Activated B cell treated with CpG ODN at 0.5 μM for 24 hours (primary cell): Measurements from ENCODE around the gene TUB. TPM values are rescaled to one million over a fixed set of nuclear protein-coding genes. Genes with fewer than 3 reads are reported as not detected.

ENCODE experiments used
- ATAC-seq: fragments of 200-7000 bp; cut with Tn5 transposase; one replicate; pipeline ENCODE4 v1.10.0; 2021; ENCODE audit warnings: low read depth, mild to moderate bottlenecking, moderate library complexity
- CTCF ChIA-PET: fragments of 350-600 bp; sonication (Branson Sonifier 250); formaldehyde crosslinking; loops from one replicate; lab custom pipeline; 2021; ENCODE audit warnings: antibody characterized with exemption; lab: Charles Lee
- POLR2A ChIA-PET: fragments of 350-600 bp; sonication (Branson Sonifier 250); formaldehyde crosslinking; loops from one replicate; lab custom pipeline; 2021; ENCODE audit warnings: antibody characterized with exemption; lab: Charles Lee
- DNase-seq: peaks from one replicate; pipeline ENCODE4 v3.0.0; 2022
- H3K27ac Mint-ChIP-seq: one replicate; pipeline ENCODE4 v1.8.0; 2020; ENCODE audit warnings: mixed read lengths
- H3K27me3 Mint-ChIP-seq: one replicate; pipeline ENCODE4 v1.8.0; 2021; ENCODE audit warnings: mixed read lengths
- H3K36me3 Mint-ChIP-seq: one replicate; pipeline ENCODE4 v1.8.0; 2021; ENCODE audit warnings: low read depth, mixed read lengths
- H3K4me1 Mint-ChIP-seq: one replicate; pipeline ENCODE4 v1.8.0; 2021; ENCODE audit warnings: mixed read lengths
- H3K4me3 Mint-ChIP-seq: one replicate; pipeline ENCODE4 v1.8.0; 2020; ENCODE audit warnings: mild to moderate bottlenecking, mixed read lengths
- H3K9me3 Mint-ChIP-seq: one replicate; pipeline ENCODE4 v1.8.0; 2020; ENCODE audit warnings: mixed read lengths
- intact Hi-C: fragments of 100-400 bp; cut with micrococcal nuclease; formaldehyde crosslinking; loops from one replicate; pipeline ENCODE4 v1.15.1; 2024
- total RNA-seq: library from RNA; stranded (reverse); gene quantifications from 2 replicates; pipeline ENCODE4 v1.2.3, GENCODE V29; 2022
- TF ChIP-seq, protein P1 (sequence below): fragments of 200-600 bp; IDR thresholded peaks from one replicate; pipeline ENCODE4 v1.8.0; 2022; ENCODE audit warnings: antibody characterized with exemption, mild to moderate bottlenecking

The TUB gene
- total RNA-seq, 1 donor from 2014 or later = not detected

DNA sequence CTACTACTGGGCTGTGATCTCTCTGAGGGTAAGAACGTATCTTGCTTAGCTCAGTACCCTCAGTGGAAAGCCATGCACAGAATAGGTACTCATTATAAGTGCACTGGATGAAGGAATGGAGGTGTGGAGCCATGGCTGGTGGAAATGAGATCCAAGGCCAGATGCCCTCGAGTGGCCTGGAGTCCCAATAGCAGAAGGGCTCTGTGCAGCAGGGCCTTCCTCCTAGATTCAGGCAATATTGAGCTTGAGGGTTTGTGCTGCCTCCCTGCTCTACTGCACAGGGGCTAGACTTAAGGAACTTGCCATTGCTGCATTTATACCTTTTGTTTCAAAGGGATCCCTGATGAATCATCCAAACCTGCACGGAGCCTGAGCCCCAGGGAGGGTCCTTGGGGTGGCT, 33.6 kb upstream of the TUB start:
- Mint-ChIP-seq H3K27me3 (peaks cover 18% of the 10 kb centered on the region), H3K4me1 (no peaks in the 10 kb centered on the region), H3K36me3 (no peaks in the 10 kb centered on the region), H3K4me3 (no peak overlapping the region), H3K27ac (no peak overlapping the region), H3K9me3 (no peaks in the 10 kb centered on the region)
- intact Hi-C loops = no loop called here
- TF ChIP-seq, protein P1, sequence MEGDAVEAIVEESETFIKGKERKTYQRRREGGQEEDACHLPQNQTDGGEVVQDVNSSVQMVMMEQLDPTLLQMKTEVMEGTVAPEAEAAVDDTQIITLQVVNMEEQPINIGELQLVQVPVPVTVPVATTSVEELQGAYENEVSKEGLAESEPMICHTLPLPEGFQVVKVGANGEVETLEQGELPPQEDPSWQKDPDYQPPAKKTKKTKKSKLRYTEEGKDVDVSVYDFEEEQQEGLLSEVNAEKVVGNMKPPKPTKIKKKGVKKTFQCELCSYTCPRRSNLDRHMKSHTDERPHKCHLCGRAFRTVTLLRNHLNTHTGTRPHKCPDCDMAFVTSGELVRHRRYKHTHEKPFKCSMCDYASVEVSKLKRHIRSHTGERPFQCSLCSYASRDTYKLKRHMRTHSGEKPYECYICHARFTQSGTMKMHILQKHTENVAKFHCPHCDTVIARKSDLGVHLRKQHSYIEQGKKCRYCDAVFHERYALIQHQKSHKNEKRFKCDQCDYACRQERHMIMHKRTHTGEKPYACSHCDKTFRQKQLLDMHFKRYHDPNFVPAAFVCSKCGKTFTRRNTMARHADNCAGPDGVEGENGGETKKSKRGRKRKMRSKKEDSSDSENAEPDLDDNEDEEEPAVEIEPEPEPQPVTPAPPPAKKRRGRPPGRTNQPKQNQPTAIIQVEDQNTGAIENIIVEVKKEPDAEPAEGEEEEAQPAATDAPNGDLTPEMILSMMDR = no peak
- ATAC-seq = no peak
- no peak for DNase-seq
- CTCF ChIA-PET = interaction anchor here (2.2 kb wide), 1 partner anchor 14 kb away, joined by 7 read pairs; no protein-coding TSS in a partner anchor
- POLR2A ChIA-PET = no interaction called here

DNA sequence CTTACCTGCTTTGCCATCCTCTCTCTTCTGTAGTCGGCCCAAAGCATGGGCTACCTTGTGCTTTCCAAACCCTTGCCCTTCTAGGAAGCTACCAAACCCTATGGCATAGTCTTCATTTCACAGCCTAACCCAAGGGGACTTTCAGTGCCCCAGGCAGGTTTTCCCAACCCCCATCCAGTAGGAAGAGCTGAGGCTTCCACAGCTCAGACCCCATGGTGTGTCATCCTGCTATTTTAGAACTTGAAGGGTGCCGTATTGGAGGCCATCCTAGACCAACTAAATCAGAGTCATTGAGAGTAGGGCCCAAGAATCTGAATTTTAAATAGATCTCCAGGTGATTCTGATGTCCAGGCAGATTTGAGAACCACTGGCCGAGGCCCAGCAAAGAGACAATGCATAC, 31.9 kb upstream of the TUB start:
- POLR2A ChIA-PET = no interaction called here

DNA sequence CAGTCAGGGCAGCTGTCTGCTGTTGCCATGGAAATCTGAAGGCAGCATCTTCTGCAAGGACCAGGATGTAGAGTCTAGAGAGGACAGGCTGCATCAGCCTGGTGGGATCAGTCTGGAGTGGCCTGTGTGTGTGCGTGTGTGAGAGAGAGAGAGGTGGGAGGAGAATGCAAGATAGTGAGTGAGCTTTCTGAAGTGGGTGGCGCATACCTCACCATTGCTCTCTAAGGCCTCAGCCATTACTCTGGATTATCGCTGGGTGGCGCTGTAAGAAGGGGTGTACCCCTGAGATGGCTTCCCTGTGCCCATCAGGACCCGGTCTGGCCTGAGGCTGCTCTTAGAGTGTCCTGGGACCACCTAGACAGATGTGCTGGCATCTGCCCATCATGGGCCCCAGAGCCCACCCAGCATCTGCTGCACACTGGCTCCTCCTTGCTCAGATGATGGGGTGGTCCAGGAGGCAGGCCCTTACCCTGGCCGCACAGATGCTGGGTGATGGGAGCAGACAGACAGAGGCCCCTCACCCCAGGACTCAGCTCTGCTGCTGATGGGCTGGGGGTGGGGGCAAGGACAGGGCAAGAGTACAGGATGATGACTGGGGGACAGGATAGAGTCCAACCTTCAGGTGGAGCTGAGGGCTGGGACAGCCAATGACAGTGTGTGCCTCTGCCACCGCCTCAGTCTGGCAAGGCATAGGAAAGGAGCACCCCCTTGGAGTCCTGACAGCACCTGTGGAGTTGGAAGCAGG, 25.7 kb upstream of the TUB start:
- CTCF ChIA-PET = no interaction called here
- POLR2A ChIA-PET = no interaction called here
- TF ChIP-seq, protein P1 = no peak
- intact Hi-C loops = no loop called here
- Mint-ChIP-seq H3K27me3 (peaks cover 5% of the 10 kb centered on the region), H3K27ac (no peak overlapping the region), H3K4me1 (no peaks in the 10 kb centered on the region), H3K36me3 (no peaks in the 10 kb centered on the region), H3K9me3 (no peaks in the 10 kb centered on the region), H3K4me3 (no peak overlapping the region)
- ATAC-seq (no peak), DNase-seq (no peak)

More for the DNA sequence above, 31.9 kb upstream of the TUB start:
- DNase-seq (no peak), ATAC-seq (no peak)
- H3K4me3 Mint-ChIP-seq = no peak overlapping the region
- TF ChIP-seq, protein P1 = no peak
- H3K27ac Mint-ChIP-seq = no peak overlapping the region
- no peaks in the 10 kb centered on the region for H3K9me3 Mint-ChIP-seq
- intact Hi-C loops = no loop called here
- peaks cover 16% of the 10 kb centered on the region for H3K27me3 Mint-ChIP-seq
- CTCF ChIA-PET = interaction anchor here (2.2 kb wide), 1 partner anchor 16 kb away, joined by 7 read pairs; no protein-coding TSS in a partner anchor
- H3K36me3 Mint-ChIP-seq = no peaks in the 10 kb centered on the region
- H3K4me1 Mint-ChIP-seq = no peaks in the 10 kb centered on the region

GRCh38 chr11:8055836-8056526, 25.0 kb upstream of the TUB start:
- intact Hi-C loops = no loop called here
- ATAC-seq (no peak), DNase-seq (no peak)
- Mint-ChIP-seq H3K27me3 (peaks cover 5% of the 10 kb centered on the region), H3K27ac (no peak overlapping the region), H3K4me3 (no peak overlapping the region), H3K9me3 (no peaks in the 10 kb centered on the region), H3K4me1 (no peaks in the 10 kb centered on the region), H3K36me3 (no peaks in the 10 kb centered on the region)
- TF ChIP-seq, protein P1 = no peak
- POLR2A ChIA-PET = no interaction called here
- CTCF ChIA-PET = no interaction called here

DNA sequence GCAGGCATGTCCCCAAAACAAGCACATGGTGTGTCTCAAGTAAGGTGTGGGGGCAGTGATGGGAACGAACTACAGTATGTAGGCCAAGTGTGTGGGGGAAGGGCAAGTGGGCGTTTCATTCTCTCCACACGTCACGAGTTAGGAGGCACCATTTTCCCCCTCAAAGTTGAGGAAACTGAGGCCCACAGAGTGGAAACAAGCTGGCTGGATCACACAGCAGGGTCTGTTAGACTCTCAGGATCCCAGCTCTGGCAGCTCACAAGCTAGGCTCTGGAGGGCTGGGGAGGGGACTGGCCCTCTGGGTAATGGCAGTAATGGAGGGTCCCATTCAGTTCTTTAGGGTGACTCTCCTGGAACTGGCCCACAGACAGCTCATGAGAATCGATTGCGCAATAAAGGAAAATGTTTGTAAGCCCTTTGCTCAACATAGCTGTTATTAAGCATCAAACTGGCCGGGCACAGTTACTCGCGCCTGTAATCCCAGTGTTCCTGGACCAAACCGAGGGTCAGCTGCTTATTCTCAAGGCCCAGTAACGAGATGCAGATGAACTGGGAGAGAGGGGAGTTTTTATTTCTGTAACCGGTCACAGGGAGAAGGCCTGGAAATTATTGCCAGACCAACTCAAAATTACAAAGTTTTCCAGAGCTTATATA, 24.1 kb upstream of the TUB start:
- ChIA-PET CTCF (no interaction called here), POLR2A (no interaction called here)
- H3K27ac Mint-ChIP-seq = no peak overlapping the region
- intact Hi-C loops = no loop called here
- TF ChIP-seq, protein P1 = no peak
- H3K36me3 Mint-ChIP-seq = no peaks in the 10 kb centered on the region
- no peak overlapping the region for H3K4me3 Mint-ChIP-seq
- no peak for DNase-seq
- no peaks in the 10 kb centered on the region for H3K9me3 Mint-ChIP-seq
- no peaks in the 10 kb centered on the region for H3K4me1 Mint-ChIP-seq
- no peak for ATAC-seq
- no peaks in the 10 kb centered on the region for H3K27me3 Mint-ChIP-seq
